A549 (cell line): ENCODE data around the gene ATP9A. TPM values are rescaled to one million over a fixed set of nuclear protein-coding genes. Genes with fewer than 3 reads are reported as not detected.
"Not testable (repeated sequence)": the region's sequence is repeated elsewhere in the genome, so short reads cannot be mapped to it uniquely, and the experiment has no call there.

Experiments used
- ATAC-seq, 2 experiments: fragments of 200-7000 bp in 1 of 2; fragments of >200 bp in 1 of 2; cut with Nextera tagmentation in 1 of 2; cut with Tn5 transposase in 1 of 2; 3 replicates each; pipeline versions ENCODE4 v1.8.0 to v1.9.1; 2018 to 2020; ENCODE audit warnings: mild to moderate bottlenecking in 1 of 2, moderate library complexity in 1 of 2
- CTCF ChIA-PET: fragments of 300-600 bp; sonication (Branson Sonifier 250); formaldehyde crosslinking; extraction: SDS; loops from one replicate; lab custom pipeline; 2021; ENCODE audit warnings: antibody characterized with exemption, inconsistent platforms; lab: Yijun Ruan, JAX
- POLR2A ChIA-PET: fragments of 350-600 bp; formaldehyde crosslinking; extraction: SDS; loops from one replicate; lab custom pipeline; 2021; ENCODE audit warnings: antibody characterized with exemption, inconsistent platforms; lab: Yijun Ruan, JAX
- DNase-seq, 2 experiments: peaks; one replicate each; pipeline versions ENCODE4 v3.0.0 to v3.0.0-alpha.2; 2011 to 2016; ENCODE audit warnings: low read depth in 1 of 2, low spot score in 1 of 2
- FAIRE-seq: peaks from 2 replicates; lab custom pipeline; 2011; peaks lifted over from hg19 to GRCh38; lab: Jason Lieb, UNC
- H3K27ac ChIP-seq, 2 experiments: fragments of >200 bp; sonication (Bioruptor Twin); formaldehyde crosslinking; 3 replicates each; pipeline ENCODE4 v1.5.1; 2016 to 2017
- H3K4me1 ChIP-seq: fragments of >200 bp; sonication (Bioruptor Twin); formaldehyde crosslinking; 3 replicates; pipeline ENCODE4 v1.6.1; 2016
- H3K4me2 ChIP-seq: fragments of >200 bp; sonication (Bioruptor Twin); formaldehyde crosslinking; 3 replicates; pipeline ENCODE4 v1.6.1; 2016
- H3K4me3 ChIP-seq: fragments of >200 bp; sonication (Bioruptor Twin); formaldehyde crosslinking; 3 replicates; pipeline ENCODE4 v1.5.1; 2016
- H3K9me3 ChIP-seq: fragments of >200 bp; sonication (Bioruptor Twin); formaldehyde crosslinking; 3 replicates; pipeline ENCODE4 v1.6.1; 2016
- CHD2 ChIP-seq: fragments of 150-350 bp; IDR thresholded peaks from 2 replicates; pipeline ENCODE4 v1.6.1; 2014; ENCODE audit warnings: low read length; ENCODE audit not compliant: partially characterized antibody
- CHD4 ChIP-seq: fragments of 200-600 bp; sonication (generic); IDR thresholded peaks from 2 replicates; pipeline ENCODE4 v1.6.1; 2016; ENCODE audit warnings: antibody characterized with exemption, mild to moderate bottlenecking, borderline replicate concordance
- EHF ChIP-seq: fragments of 250-450 bp; sonication (Bioruptor Pico); IDR thresholded peaks from 2 replicates; pipeline ENCODE4 v1.5.0; 2020; ENCODE audit warnings: mild to moderate bottlenecking
- FOSB ChIP-seq: fragments of 250-450 bp; sonication (Bioruptor Pico); IDR thresholded peaks from 2 replicates; pipeline ENCODE4 v1.5.0; 2020; ENCODE audit warnings: mild to moderate bottlenecking, moderate library complexity
- FOXS1 ChIP-seq: fragments of 250-450 bp; sonication (Bioruptor Pico); IDR thresholded peaks from 2 replicates; pipeline ENCODE4 v1.5.0; 2020; ENCODE audit warnings: mild to moderate bottlenecking, moderate library complexity
- HDAC2 ChIP-seq: fragments of 200-600 bp; sonication (generic); IDR thresholded peaks from 2 replicates; pipeline ENCODE4 v1.6.1; 2016
- HOXA7 ChIP-seq: fragments of 250-450 bp; sonication (Bioruptor Pico); IDR thresholded peaks from 2 replicates; pipeline ENCODE4 v1.5.0; 2020; ENCODE audit warnings: mild to moderate bottlenecking, moderate library complexity
- HOXB5 ChIP-seq: fragments of 250-450 bp; sonication (Bioruptor Pico); IDR thresholded peaks from 2 replicates; pipeline ENCODE4 v1.5.0; 2020; ENCODE audit warnings: mild to moderate bottlenecking, moderate library complexity
- JUN ChIP-seq, 2 experiments: fragments of >200 bp; sonication (Bioruptor Twin); formaldehyde crosslinking; IDR thresholded peaks; 2 replicates in 1 of 2; 3 replicates in 1 of 2; pipeline ENCODE4 v1.6.1; 2016 to 2017
- JUNB ChIP-seq: fragments of >200 bp; sonication (Bioruptor Twin); formaldehyde crosslinking; IDR thresholded peaks from 2 replicates; pipeline ENCODE4 v1.6.1; 2016
- KDM5A ChIP-seq: fragments of 200-600 bp; sonication (generic); IDR thresholded peaks from 2 replicates; pipeline ENCODE4 v1.6.1; 2016; ENCODE audit warnings: antibody characterized with exemption, mild to moderate bottlenecking
- MAFK ChIP-seq: fragments of 450-650 bp; IDR thresholded peaks from 2 replicates; pipeline ENCODE4 v1.6.1; 2014; ENCODE audit not compliant: partially characterized antibody
- PHF8 ChIP-seq: fragments of 200-600 bp; sonication (generic); IDR thresholded peaks from 2 replicates; pipeline ENCODE4 v1.6.1; 2016; ENCODE audit warnings: low read depth, mild to moderate bottlenecking, antibody characterized with exemption, moderate library complexity, borderline replicate concordance
- POLR2A ChIP-seq: IDR thresholded peaks from 2 replicates; pipeline ENCODE4 v1.6.1; 2012; ENCODE audit warnings: mild to moderate bottlenecking, low read length
- RAD21 ChIP-seq, 2 experiments: fragments of >200 bp in 1 of 2; sonication (Bioruptor Twin) in 1 of 2; formaldehyde crosslinking in 1 of 2; IDR thresholded peaks in 1 of 2; conservative IDR thresholded peaks in 1 of 2; 2 replicates in 1 of 2; 3 replicates in 1 of 2; pipeline ENCODE4 v1.6.1; 2012 to 2018; ENCODE audit warnings: inconsistent platforms in 1 of 2
- TP53 ChIP-seq: fragments of 250-450 bp; sonication (Bioruptor Pico); IDR thresholded peaks from 2 replicates; pipeline ENCODE4 v1.5.0; 2021; ENCODE audit warnings: mild to moderate bottlenecking, moderate library complexity
- WGBS: methylation state at CpG from one replicate; pipeline ENCODE4 v1.1.6; 2017; ENCODE audit errors: missing lambda C conversion rate; 5-methylcytosine and 5-hydroxymethylcytosine counted together
- polyA plus RNA-seq, 4 experiments: library from polyadenylated mRNA; depleted of rRNA in 3 of 4; stranded (reverse); fragments of >200 nt; fragmentation: RNase III in 1 of 4; extraction: RNeasy Plus Mini Kit Qiagen cat#74134 plus additional on column Dnase treatment in 1 of 4; gene quantifications; 2 replicates in 3 of 4; 3 replicates in 1 of 4; pipeline ENCODE4 v1.2.3, GENCODE V29; 2011 to 2017
- TF ChIP-seq, protein P1 (sequence below): fragments of 250-450 bp; sonication (Bioruptor Pico); IDR thresholded peaks from 2 replicates; pipeline ENCODE4 v1.5.0; 2021; ENCODE audit warnings: mild to moderate bottlenecking, moderate library complexity, borderline replicate concordance
- TF ChIP-seq, protein P2 (sequence below): IDR thresholded peaks from 2 replicates; pipeline ENCODE4 v1.6.1; 2012; ENCODE audit warnings: low read depth, borderline replicate concordance
- TF ChIP-seq, protein P3 (sequence below): fragments of >200 bp; sonication (Bioruptor Twin); formaldehyde crosslinking; IDR thresholded peaks from 3 replicates; pipeline ENCODE4 v1.6.1; 2016
- TF ChIP-seq, protein P4 (sequence below): fragments of 450-650 bp; IDR thresholded peaks from 2 replicates; pipeline ENCODE4 v1.6.1; 2014; ENCODE audit warnings: antibody characterized with exemption

Gene ATP9A
- polyA plus RNA-seq, 2 of the 4 experiments (the other 2 are of a cell fraction): 9.9 to 23.6 TPM

DNA sequence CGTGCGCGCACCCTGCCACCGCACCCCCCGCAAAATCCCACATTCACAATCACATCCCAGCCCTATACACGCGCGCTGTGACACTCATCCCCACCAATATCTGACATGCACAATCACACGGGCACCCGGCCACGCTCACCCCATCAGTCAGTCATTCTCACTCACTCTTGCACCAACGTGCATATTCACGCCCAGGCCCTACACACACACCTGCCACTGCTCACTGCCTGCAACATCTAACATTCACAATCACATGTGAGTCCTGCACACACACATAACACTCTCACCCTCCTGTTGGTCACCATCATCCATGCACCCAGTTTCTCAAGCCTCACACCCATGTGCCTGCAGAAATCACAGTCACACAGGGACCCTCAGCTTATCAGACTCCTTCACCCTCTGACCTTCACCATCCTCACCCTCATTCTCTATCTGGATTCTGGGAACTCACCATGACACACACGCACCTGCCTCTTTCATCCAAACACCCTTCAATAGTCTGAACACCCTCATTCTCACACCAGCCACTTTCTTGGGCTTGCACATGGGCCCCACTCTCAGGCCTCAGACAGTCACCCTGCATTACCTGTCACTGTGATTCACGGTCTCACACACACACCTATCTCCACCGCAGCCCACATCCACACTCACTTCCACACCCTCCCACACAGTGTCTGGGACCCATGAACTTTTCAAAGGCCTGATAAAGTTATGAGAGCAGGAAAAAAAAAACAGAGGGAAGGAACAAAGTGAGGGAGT, 748 bp upstream of the ATP9A start:
- POLR2A ChIA-PET: no interaction called here
- CTCF ChIA-PET: no interaction called here

DNA sequence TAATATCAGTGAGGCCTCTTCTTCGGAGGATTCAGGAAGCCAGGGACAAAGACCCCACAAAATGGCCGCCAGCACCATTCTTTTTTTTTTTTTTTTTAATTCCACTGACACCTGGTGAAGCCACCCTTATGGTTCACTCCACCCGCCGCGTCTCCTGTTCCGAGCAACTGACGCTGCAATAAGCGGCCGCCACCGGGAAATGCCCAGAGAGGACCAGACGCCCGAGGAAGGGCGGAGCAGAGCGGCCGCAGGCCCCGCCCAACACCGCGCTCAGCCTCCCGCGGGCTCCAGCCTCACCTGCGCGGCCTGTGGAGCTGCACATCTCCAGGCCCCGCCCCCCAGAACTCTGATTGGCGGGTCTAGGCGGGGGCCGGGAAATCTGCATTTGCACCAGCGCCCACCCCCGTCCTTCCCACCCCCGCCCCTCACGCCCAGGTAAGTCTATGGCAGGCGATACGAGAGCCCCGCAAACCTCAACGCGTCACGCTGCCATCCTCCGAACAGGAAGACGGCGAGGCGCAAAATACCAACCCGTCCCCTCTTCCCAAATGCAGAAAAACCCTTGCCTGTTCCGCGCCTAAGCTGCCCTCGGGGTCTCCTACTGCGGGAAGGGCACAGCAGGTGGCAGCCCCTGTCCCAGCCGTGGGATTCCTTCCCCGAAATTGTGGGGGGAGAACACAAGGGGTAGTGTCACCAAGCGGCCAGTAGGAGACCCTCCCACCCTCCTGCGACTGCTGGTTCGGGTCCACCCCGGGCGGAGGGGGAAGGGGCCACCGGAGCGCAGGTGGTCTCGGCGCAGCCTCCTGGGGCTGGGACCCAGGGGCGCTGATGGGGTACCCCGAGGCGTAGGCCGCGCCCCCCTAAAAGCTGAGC, 960 bp downstream of the ATP9A start:
- Histone ChIP-seq H3K27ac (peak overlapping the region; percentile 83 to 97), H3K9me3 (no peaks in the 10 kb centered on the region), H3K4me1 (peaks cover 9% of the 10 kb centered on the region; the same call in 2 of the 3 replicates), H3K4me3 (peak overlapping the region; percentile 89), H3K4me2 (peak overlapping the region; percentile 99)
- ChIA-PET CTCF (interaction anchor here (0.6 to 1.8 kb wide), 11 partner anchors 8 to 315 kb away, joined by 3 to 6 read pairs (median 3); no protein-coding TSS in a partner anchor), POLR2A (interaction anchor here (0.6 to 2.5 kb wide), 9 partner anchors 8 to 973 kb away, joined by 3 to 11 read pairs (median 4); no protein-coding TSS in a partner anchor)
- peak; percentile 93 to 97 for ATAC-seq
- WGBS: 1% methylated on average over 25 of the region's 61 CpGs
- no peak for FAIRE-seq
- TF ChIP-seq POLR2A (no peak), CHD4 (peak; percentile 29; the same call in 1 of the 2 replicates), FOSB (CRISPR knock-in tag) (no peak), KDM5A (no peak), HDAC2 (peak; percentile 57; the same call in 1 of the 2 replicates), JUN (IDR thresholded peaks at IDR 0.05) (peak in 1 of 2 experiments; percentile 32; a peak in 1 of 5 replicates), MAFK (peak; percentile 3), RAD21 (conservative IDR thresholded peaks at IDR 0.05 in 1 of 2, IDR thresholded peaks at IDR 0.05 in 1 of 2) (peak in 1 of 2 experiments; percentile 14; a peak in 1 of 5 replicates)
- TF ChIP-seq, protein P1, sequence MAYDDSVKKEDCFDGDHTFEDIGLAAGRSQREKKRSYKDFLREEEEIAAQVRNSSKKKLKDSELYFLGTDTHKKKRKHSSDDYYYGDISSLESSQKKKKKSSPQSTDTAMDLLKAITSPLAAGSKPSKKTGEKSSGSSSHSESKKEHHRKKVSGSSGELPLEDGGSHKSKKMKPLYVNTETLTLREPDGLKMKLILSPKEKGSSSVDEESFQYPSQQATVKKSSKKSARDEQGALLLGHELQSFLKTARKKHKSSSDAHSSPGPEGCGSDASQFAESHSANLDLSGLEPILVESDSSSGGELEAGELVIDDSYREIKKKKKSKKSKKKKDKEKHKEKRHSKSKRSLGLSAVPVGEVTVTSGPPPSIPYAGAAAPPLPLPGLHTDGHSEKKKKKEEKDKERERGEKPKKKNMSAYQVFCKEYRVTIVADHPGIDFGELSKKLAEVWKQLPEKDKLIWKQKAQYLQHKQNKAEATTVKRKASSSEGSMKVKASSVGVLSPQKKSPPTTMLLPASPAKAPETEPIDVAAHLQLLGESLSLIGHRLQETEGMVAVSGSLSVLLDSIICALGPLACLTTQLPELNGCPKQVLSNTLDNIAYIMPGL (CRISPR knock-in tag): no peak
- TF ChIP-seq, protein P2, sequence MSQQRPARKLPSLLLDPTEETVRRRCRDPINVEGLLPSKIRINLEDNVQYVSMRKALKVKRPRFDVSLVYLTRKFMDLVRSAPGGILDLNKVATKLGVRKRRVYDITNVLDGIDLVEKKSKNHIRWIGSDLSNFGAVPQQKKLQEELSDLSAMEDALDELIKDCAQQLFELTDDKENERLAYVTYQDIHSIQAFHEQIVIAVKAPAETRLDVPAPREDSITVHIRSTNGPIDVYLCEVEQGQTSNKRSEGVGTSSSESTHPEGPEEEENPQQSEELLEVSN: 0 out of 2 replicates have a peak, but pooled peaks have one; percentile 25
- TF ChIP-seq, protein P3, sequence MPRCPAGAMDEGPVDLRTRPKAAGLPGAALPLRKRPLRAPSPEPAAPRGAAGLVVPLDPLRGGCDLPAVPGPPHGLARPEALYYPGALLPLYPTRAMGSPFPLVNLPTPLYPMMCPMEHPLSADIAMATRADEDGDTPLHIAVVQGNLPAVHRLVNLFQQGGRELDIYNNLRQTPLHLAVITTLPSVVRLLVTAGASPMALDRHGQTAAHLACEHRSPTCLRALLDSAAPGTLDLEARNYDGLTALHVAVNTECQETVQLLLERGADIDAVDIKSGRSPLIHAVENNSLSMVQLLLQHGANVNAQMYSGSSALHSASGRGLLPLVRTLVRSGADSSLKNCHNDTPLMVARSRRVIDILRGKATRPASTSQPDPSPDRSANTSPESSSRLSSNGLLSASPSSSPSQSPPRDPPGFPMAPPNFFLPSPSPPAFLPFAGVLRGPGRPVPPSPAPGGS: 0 out of 3 replicates have a peak, but pooled peaks have one; percentile 56
- peak; percentile 72 to 87 for DNase-seq

More for the DNA sequence above, 748 bp upstream of the ATP9A start:
- H3K4me2 ChIP-seq: peak overlapping the region; percentile 51
- no peak for ATAC-seq
- WGBS: 77% methylated on average over 12 of the region's 16 CpGs
- H3K4me3 ChIP-seq: peak overlapping the region; percentile 89; the same call in 1 of the 3 replicates
- H3K27ac ChIP-seq: peak overlapping the region; percentile 83 to 97; a peak in 5 of 6 replicates
- H3K9me3 ChIP-seq: no peaks in the 10 kb centered on the region
- peaks cover 9% of the 10 kb centered on the region; the same call in 2 of the 3 replicates for H3K4me1 ChIP-seq
- TF ChIP-seq JUNB (no peak), CHD2 (no peak), PHF8 (no peak), TP53 (CRISPR knock-in tag) (no peak), HOXA7 (CRISPR knock-in tag) (no peak), HOXB5 (CRISPR knock-in tag) (no peak), EHF (CRISPR knock-in tag) (no peak), FOXS1 (CRISPR knock-in tag) (no peak)
- TF ChIP-seq, protein P4, sequence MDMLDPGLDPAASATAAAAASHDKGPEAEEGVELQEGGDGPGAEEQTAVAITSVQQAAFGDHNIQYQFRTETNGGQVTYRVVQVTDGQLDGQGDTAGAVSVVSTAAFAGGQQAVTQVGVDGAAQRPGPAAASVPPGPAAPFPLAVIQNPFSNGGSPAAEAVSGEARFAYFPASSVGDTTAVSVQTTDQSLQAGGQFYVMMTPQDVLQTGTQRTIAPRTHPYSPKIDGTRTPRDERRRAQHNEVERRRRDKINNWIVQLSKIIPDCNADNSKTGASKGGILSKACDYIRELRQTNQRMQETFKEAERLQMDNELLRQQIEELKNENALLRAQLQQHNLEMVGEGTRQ: no peak
- no peak for FAIRE-seq
- DNase-seq: no peak

DNA sequence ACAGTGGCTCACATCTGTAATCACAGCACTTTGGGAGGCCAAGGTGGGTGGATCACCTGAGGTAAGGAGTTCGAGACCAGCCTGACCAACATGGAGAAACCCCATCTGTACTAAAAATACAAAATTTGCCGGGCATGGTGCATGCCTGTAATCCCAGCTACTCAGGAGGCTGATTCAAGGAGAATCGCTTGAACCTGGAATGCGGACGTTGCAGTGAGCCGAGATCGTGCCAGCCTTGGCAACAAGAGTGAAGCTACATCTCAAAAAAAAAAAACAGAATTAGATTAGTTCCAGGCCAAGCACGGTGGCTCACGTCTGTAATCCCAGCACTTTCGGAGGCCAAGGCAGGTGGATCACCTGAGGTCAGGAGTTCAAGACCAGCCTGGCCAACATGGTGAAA, 2.8 kb downstream of the ATP9A start:
- CTCF ChIA-PET: interaction anchor here (0.9 to 1.7 kb wide), 7 partner anchors 10 to 319 kb away, joined by 3 to 6 read pairs (median 4); no protein-coding TSS in a partner anchor
- ATAC-seq, H3K27ac ChIP-seq, POLR2A ChIA-PET, DNase-seq, FAIRE-seq, H3K4me2 ChIP-seq, H3K4me3 ChIP-seq, H3K9me3 ChIP-seq: not testable (repeated sequence)
- 96% methylated on average over 10 of the region's 10 CpGs for WGBS
- H3K4me1 ChIP-seq: peaks cover 22% of the 10 kb centered on the region
